ENCODE measurements around the gene MYBPC2.
"Not testable (repeated sequence)": the region's sequence is repeated elsewhere in the genome, so short reads cannot be mapped to it uniquely, and the experiment has no call there.

The MYBPC2 gene

DNA sequence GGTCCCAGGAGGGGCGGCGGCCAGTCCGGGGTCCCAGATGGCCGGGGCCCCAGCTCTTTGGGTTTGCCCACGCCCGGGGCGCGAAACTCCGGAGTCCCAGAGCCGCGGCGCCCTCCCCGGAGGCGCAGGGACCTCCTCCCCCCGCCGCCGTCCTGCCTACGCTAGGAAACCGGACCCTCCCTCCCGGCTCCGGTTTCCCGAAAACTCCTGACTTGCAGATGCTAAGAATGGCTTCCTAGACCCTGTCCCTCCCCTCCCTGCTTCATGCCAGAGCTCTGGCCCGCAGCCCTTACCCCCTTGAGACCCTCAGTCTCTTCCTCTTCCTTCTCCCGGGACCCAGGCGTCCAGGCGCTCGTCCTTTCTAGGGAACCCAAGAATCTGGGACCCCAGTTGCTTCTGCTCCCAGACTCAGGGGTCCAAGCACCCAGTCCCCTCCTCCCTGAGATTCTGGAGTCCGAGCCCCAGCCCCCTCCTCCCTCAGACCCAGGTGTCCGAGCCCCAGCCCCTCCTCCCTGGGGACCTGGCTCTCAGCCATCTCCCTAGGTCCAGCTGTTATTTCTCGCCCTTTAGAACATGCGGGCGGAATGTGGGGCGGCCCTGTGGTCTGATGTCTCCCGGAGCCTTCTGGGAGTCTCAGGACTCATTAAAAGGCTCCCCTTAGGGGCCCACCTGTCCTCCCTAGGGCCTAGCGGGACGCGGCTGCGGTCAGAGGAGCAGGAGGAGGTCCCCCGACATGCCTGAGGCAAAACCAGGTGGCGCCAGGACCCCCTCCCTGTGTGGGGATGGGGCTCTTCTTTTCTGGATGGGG, at the start of gene MYBPC2:
Gene MYBPC2, plus strand, starts transcription at position 672 of the 808 bp plus-strand sequence. Its CDS starts 62 bp downstream, at position 734.
- DNase-seq = no peak

DNA sequence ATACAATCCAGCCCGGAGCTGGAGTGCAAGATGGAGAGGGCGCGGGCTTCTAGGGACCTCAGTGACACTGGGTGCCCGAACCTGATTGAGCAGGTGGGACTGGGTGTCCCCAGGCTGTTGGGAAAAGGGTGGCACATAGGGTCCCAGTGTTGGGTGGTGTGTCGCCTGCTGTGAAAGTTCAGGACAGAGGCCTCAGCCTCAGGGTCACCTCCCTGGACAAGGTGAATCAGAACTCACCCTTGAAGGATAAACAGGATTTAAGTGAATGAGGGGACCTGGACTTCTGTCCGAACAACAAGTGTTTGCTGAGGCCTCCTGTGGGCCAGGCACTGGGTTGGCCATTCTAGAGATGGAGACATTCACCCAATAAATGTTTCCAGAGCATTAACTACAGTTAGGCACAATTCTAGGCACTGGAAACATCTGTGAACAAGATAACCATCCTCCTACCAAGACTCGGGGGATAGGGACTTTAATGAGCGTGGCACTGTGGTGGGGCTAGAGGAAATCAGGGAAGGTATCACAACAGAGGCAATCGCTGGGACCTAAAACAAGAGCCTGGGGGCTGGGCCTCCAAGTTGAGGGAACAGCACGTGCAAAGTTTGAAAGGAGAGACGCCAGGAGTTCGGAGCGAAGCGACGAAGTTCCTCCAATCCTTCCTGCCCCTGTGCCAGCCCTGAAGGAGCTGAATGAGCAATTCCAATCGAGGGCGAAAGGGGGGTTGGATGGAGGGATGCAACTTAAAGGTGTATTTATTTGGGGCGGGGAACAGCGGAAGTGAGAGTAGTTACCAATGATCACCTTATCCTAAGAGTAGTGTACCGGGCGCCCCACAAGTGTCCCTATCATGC, 49.5 kb upstream of the MYBPC2 start:
- DNase-seq = no peak

DNA sequence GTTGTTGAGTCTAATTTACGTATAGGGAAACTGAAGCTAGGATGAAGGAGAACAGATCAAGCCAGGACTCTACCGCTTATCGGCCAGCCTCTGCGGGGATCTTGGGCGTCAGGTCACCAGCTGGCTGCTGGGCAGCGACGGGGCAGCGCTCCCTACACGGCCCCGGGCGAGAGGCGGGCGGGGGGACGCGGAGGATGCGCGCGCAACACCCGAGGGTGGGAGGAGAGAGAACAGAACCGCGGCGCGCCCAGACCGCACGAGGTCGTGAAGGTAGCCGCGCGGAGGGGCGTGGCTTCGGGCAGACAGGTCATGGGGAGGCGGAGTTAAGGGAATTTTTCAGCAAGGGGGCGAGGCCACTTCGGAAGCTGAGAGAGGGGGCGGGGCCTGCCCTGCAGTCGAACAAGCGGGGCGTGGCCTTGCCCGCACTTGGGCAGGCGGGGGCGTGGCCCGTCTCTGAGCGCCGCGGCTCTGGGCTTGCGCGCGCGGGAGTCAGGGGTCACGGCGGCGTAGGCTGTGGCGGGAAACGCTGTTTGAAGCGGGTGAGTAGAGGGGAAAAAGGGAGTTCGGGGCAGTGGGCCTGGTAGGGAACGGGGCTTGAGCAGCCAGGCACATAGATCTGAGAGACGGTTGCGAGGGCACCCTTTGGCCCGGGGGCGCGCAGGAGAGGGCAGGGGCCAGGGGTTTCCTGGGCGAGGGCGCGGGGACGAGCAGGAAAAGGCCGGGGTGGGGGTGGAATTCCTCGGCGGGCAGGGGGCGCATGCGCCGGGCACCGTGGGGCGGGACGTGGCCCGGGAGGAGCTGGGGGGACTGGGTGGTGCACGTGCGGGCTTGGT, 48.6 kb upstream of the MYBPC2 start, which contains the start of gene POLD1:
Gene POLD1, plus strand, starts transcription at position 496 of the 833 bp plus-strand sequence. CDS start 14,505 bp downstream, outside the sequence.
- peak; percentile 99 for DNase-seq

DNA sequence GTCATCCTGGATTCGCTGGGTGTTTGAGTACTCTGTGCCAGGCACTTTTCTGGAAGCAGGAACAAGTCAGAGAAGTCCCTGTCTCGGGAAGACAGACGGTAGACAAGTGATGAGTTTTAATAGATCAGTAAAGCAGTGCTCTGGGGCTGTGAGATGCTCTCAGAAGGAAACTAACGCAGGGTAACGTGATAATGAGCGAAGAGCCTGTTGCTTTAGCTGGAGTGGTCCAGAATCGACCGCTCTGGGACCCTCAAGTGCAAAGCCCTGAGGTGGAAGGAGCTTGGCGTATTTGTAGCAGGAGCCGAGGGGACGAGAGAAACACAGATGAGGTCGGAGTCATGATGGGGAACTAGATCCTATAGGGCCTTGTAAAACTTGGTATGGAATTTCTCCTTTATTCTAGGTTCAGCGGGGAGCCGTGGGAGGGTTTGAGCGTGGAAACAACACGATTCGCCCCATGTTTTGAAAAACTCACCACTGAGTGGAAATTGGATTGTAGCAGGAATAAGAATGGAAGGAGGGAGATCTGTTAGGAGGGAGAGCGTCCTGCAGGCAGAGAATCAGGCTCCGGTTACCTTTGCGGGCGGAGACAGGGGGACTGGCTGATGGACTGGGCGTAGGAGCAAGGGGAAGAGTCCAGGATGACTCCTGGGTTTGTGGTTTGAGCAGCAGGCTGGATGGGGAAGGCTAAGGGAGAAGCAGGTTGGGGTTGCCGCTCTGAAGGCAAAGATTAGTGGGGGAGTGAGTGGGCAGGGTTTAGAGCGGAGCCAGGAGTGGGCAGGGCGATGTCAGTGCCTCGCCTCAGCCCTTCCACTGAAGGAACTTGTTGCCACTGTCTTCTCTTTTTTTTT, 47.8 kb upstream of the MYBPC2 start:
- no peak for DNase-seq

DNA sequence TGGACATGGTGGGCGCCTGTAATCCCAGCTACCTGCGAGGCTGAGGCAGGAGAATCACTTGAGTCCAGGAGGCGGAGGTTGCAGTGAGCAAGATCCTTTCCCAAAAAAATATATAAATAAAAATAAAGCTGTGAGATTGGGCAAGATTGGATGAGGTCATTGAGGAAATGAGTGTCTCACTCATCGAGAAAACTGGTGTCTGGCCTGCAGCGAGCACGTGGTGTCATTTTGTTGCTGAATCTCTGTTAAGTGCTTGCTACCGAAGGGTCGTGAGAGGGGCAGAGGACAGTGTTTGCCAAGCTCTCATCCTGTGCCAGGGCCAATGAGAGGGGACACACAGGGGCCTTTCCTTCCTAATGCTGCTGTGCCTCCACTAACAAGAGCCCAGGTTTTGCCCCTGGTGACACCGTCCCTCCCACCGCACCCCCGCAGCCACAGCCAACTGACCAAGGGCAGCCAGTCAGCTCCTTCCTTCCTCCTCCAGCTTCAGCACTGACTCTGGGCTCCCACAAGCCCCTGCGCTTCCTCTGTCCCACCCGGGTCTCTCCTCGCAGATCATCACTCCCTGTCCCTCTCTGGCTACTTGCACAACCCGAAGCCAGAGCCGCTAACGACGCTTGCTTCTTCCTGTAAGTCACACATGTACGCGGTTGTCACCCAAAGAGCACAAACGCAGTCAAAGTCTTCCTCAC, 45.4 kb upstream of the MYBPC2 start:
- no peak for DNase-seq

DNA sequence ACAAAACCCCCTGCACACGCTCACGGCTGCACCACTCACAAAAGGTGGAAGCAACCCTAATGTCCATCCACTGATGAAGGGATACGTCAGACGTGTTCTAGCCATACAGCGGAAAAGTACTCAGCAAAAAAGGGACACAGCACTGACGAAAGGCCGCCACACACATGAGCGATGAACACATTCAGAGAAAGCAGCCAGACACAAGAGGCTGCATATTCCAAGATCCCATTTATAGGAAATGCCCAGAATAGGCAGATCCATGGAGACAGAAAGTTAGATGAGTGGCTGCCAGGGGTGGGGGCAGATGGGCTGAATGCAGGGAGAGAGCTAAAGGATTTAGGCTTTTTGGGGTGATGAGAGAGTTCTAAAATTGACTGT, 44.8 kb upstream of the MYBPC2 start:
- DNase-seq = no peak

DNA sequence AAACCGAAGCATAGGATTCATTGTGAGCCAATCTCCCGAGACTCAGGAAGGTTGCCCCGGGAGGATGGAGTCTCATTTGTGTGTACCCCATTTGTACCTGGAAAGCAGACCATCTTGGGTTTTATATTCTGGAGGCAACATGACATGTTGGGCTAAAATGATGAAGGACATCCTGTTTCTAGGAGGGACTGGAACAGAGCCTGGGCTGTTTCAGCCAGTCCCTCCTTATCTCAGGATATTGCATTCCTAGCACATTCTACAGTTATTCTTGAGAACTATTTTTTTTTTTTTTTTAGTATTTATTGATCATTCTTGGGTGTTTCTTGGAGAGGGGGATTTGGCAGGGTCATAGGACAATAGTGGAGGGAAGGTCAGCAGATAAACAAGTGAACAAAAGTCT, 42.4 kb upstream of the MYBPC2 start:
- not testable (repeated sequence) for DNase-seq

DNA sequence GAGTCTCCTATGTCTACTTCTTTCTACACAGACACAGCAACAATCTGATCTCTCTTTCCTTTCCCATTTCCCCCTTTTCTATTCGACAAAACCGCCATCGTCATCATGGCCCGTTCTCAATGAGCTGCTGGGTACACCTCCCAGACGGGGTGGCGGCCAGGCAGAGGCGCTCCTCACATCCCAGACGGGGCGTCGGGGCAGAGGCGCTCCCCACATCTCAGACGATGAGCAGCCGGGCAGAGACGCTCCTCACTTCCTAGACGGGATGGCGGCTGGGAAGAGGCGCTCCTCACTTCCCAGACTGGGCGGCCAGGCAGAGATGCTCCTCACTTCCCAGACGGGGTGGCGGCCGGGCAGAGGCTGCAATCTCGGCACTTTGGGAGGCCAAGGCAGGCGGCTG, 41.7 kb upstream of the MYBPC2 start:
- DNase-seq = not testable (repeated sequence)

DNA sequence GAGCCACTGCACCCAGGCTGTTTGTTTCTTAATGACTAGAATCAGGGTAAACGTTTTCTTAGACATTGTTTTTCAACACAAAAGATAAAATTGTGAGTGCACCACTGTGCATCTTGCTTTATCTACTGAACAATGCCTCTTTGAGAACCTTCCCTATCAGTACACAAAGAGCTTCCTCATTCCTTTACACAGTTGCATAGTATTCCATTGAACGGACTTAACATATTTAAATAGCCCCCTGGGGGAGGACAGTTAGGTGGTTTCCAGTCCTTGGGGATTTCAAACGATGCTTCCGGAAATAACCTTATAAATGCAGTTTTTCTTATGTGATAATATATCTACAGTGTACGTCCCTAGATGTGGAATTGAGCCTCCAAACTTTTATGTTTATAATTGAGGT, 39.9 kb upstream of the MYBPC2 start:
- DNase-seq = no peak

DNA sequence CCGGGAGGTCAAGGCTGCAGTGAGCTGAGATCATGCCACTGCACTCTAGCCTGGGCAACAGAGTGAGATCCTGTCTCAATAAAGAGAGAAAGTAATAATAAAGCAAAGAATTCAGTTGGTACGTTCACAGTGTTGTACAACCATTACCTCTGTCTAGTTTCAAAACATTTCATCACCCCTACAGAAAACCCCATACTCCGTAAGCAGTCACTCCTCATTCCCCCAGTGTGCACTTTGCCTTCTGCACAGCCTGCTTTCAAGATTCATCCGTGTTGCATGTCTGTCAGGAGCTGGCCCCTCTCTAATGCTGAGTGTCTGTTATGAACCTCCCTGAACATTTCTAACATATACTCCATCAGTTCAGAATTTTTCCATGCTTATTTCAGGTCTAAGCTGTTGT, 39.1 kb upstream of the MYBPC2 start:
- no peak for DNase-seq

DNA sequence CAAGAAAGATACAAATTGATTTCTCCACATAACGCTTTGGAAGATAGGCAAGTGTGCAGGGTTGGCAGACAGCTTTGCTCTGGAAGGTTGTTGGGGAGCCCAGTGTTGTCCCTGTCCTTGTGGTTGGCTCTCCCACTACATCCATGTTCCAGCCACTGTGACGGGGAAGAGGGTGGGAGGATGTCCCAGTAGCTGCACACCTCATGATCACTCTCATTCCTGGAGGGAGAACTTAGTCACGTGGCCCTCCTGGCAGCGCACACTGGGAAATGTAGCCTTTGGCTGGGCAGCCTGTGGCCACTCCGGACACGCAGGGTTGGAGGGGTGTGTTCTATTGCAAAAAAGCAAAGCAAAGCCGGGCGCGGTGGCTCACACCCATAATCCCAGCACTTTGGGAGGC, 38.7 kb upstream of the MYBPC2 start:
- no peak for DNase-seq

DNA sequence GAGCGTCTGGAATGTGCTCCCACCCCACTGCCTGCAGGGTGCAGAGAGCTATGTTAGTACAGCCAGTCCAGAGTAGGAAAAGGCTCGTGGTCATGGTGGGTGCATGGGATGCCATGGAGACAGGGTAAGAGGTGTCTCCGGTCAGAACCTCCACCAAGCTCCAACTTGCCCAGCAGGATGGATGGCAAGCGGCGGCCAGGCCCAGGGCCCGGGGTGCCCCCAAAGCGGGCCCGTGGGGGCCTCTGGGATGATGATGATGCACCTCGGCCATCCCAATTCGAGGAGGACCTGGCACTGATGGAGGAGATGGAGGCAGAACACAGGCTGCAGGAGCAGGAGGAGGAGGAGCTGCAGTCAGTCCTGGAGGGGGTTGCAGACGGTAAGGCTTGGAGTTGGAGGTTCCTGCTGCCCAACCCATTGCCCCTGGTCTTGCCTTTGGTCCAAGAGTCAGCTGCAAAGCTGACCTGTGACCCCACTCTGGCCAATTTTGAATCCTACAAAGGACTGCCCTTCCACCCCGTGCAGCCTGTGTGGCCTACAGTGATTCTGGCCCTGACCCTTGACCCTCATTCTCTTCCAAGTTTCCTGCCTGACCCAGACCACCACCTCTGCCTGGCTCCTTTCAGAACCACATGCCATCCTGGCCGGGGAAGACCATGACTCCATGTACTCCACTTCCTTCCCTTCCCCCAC, 33.9 kb upstream of the MYBPC2 start:
- no peak for DNase-seq

DNA sequence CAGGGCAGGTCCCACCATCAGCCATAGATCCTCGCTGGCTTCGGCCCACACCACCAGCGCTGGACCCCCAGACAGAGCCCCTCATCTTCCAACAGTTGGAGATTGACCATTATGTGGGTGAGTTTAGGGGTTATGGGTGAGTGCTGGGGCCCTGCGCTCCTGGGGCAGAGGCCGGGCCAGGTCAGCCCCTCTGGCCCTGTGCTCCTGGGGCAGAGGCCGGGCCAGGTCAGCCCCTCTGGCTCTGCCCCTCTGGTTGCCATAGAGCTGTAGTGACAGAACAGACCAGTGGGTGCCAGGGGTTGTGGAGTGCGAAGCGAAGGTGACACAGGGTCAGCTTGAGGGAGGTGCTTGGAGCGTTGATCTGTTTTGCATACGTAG, 33.3 kb upstream of the MYBPC2 start:
- no peak for DNase-seq

DNA sequence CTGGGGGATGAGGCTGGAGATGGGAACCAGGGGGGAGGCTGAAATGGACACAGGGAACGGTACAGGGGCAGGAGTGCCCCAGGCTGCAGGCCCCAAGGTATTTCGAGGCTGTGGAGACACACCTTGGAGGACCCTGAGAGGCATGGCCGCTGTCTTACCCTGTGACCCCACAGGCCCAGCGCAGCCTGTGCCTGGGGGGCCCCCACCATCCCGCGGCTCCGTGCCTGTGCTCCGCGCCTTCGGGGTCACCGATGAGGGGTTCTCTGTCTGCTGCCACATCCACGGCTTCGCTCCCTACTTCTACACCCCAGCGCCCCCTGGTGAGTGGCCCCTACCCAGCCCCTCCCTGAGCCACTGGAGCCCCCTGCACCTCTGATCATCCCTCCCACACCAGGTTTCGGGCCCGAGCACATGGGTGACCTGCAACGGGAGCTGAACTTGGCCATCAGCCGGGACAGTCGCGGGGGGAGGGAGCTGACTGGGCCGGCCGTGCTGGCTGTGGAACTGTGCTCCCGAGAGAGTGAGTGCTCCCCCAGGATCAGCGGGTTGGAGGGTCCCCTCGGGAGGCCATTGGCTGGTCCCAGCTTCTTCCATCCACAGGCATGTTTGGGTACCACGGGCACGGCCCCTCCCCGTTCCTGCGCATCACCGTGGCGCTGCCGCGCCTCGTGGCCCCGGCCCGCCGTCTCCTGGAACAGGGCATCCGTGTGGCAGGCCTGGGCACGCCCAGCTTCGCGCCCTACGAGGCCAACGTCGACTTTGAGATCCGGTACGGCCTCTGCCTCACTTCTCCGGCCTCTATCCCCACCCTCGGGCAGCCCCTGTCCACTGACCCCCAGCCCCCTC, 30.9 kb upstream of the MYBPC2 start:
- DNase-seq = no peak

DNA sequence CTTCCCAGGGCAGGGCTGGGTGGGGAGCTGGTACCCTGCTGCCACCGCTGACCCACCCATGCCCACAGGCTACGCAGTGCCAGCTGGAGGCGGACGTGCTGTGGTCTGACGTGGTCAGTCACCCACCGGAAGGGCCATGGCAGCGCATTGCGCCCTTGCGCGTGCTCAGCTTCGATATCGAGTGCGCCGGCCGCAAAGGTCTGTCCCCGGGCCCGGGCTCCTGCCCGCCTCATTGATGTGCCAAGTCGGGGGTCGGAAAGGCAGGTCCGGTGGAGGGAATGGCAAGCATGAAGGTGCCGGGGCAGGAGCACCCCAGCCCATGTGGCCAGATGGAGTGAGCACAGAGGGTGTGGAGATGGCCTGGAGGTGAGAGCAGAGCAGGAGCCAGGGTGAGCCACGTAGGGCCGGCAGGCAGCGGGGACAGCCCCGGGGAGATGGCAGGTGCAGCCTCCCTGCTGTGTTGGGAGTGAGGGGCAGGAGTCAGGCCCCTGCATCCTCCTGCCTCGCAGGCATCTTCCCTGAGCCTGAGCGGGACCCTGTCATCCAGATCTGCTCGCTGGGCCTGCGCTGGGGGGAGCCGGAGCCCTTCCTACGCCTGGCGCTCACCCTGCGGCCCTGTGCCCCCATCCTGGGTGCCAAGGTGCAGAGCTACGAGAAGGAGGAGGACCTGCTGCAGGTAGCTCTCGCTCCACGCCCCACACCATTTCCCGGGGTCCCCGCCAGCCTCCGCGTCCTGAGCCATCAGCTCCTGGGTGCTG, 30.0 kb upstream of the MYBPC2 start:
- no peak for DNase-seq

DNA sequence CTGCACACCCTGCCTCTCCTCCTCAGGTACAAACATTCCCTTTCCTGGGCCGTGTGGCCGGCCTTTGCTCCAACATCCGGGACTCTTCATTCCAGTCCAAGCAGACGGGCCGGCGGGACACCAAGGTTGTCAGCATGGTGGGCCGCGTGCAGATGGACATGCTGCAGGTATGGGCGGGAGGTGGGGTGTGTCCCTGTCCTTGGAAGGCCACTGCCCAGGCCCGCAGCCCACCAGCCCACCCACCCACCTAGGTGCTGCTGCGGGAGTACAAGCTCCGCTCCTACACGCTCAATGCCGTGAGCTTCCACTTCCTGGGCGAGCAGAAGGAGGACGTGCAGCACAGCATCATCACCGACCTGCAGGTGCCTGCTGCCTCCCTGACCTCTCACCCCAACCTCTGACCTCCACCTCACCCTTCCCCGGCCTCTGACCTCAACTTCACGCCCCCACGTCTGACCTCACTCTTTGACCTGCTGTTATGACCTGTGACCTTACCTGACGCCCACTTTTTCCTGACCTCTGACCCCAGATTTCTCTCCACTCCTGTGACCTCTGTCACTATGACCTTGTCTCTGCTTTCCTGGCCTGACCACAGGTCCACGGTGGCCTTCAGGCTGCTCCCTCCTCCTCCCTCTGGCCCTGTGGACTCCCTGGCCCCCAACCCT, 26.4 kb upstream of the MYBPC2 start:
- no peak for DNase-seq

DNA sequence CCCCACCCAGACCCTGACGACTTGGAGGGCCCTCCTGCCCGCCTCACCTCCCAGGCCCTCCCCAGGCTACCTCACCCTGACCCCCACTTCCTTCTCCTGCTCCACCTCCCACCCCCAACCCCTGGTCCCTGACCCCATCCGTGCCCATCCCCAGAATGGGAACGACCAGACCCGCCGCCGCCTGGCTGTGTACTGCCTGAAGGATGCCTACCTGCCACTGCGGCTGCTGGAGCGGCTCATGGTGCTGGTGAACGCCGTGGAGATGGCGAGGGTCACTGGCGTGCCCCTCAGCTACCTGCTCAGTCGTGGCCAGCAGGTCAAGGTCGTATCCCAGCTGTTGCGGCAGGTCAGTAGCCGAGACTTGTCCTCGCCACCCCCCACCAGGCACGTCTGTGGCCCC, 25.9 kb upstream of the MYBPC2 start:
- no peak for DNase-seq

DNA sequence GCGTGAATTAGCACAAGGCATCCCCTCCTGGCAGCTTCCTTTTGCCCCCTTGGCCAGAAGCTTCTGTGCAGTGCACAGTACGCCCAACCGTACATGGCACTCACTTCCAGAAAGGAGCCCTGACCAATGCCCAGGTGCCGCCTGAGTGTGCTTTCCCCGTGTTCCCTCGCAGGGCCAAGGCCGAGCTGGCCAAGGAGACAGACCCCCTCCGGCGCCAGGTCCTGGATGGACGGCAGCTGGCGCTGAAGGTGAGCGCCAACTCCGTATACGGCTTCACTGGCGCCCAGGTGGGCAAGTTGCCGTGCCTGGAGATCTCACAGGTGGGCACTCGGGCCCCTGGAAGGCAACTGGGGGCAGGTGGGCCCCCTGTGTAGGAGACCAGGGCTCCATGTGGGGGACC, 23.3 kb upstream of the MYBPC2 start:
- DNase-seq = no peak

DNA sequence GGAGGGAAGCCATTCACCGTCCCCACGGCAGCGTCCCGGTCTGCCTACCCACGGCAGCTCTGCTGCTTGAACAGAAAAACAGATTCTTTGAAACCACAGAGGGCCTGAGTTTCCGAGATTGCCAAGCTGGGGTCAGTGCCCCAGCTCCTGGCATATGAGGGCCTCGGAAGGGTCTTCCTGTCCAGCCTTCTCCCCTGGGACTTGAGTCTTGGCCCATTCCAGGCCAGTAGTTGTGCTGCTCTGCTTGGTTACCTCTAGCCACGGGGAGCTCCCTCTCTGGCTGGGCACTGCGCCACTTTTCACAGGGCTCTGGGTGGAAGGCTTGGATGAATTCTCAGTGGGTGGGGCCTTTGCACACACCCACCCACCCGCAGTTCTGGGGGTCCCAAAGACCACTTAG, 22.6 kb upstream of the MYBPC2 start:
- no peak for DNase-seq

All from CD4-positive, alpha-beta T cell treated with Interleukin-12 subunit alpha and Interleukin-12 subunit beta, for 1 hour (primary cell).